Astrocyte of the spinal cord (primary cell): Measurements from ENCODE around the gene TTC28.

Source experiments
- DNase-seq: peaks from one replicate; pipeline ENCODE4 v3.0.0; 2011; ENCODE audit warnings: low read depth, low spot score
- H3K4me3 ChIP-seq: 2 replicates; pipeline ENCODE4 v1.5.1; 2011; ENCODE audit warnings: low read depth, mild to moderate bottlenecking, low read length, moderate library complexity
- CTCF ChIP-seq: IDR thresholded peaks from 2 replicates; pipeline ENCODE4 v1.5.1; 2012; ENCODE audit warnings: low read depth, mild to moderate bottlenecking, low read length, inconsistent platforms
- in situ Hi-C: cut with HindIII; loops from 2 replicates; pipeline ENCODE4 v1.10.0; 2017; ENCODE audit warnings: low sequenced_read_pairs

TTC28 gene

GRCh38 chr22:28268171-28268570 is 411.5 kb downstream of the TTC28 start:
- DNase-seq: peak; percentile 19
- H3K4me3 ChIP-seq: no peak overlapping the region
- in situ Hi-C loops: no loop called here
- TF ChIP-seq CTCF: no peak

- DNase-seq: no peak
- no peak overlapping the region for H3K4me3 ChIP-seq
- in situ Hi-C loops: no loop called here
- TF ChIP-seq CTCF: no peak
Observed at GRCh38 chr22:28260619-28261018, 419.0 kb downstream of the TTC28 start.

GRCh38 chr22:28259774-28260312 is 419.8 kb downstream of the TTC28 start:
- no peak overlapping the region for H3K4me3 ChIP-seq
- no peak for TF ChIP-seq CTCF
- in situ Hi-C loops: no loop called here
- DNase-seq: no peak

GRCh38 chr22:28254396-28254795 is 425.2 kb downstream of the TTC28 start:
- no peak for DNase-seq
- no peak for TF ChIP-seq CTCF
- in situ Hi-C loops: no loop called here

GRCh38 chr22:28252539-28252938 is 427.1 kb downstream of the TTC28 start:
- TF ChIP-seq CTCF: no peak
- in situ Hi-C loops: no loop called here
- H3K4me3 ChIP-seq: no peak overlapping the region
- no peak for DNase-seq

More at GRCh38 chr22:28254396-28254795, 425.2 kb downstream of the TTC28 start:
- H3K4me3 ChIP-seq: no peak overlapping the region

GRCh38 chr22:28250036-28250695 is 429.5 kb downstream of the TTC28 start:
- H3K4me3 ChIP-seq: no peak overlapping the region
- in situ Hi-C loops: no loop called here
- no peak for TF ChIP-seq CTCF
- DNase-seq: no peak
